ENCODE results near the gene AQP12A. TPM values are rescaled to one million over a fixed set of nuclear protein-coding genes. Genes with fewer than 3 reads are reported as not detected.
"Not testable (repeated sequence)": the region's sequence is repeated elsewhere in the genome, so short reads cannot be mapped to it uniquely, and the experiment has no call there.

AQP12A gene
- total RNA-seq, 1 experiment from 2014 or later, result not detected

DNA sequence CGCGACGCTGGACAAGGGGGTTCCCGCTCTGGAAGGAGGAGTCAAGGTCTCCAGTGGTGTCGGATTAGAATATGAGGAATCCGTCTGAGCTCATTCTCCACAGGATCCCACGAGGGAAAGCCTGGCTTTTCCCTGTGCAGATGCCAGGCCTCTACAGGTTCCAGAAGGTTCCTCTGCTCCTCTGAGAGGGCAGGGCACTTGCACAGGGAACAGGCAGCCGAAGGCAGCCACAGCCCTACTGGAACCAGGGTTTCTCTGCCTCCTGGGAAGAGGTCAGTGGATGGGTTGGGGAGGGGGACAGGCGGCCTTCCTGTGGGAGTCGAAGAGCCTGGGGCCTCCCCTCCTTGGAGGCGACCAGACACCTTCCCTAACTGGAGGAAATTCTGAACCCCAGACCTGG is 1.7 kb upstream of the AQP12A start:
- RAD21 ChIA-PET (ENCODE audit: low non-redundant PET in 1 of 2, low total read pairs in 2 of 2, uncharacterized antibody in 2 of 2, unreplicated experiment in 2 of 2), result no interaction called here
- BruUV-seq (replicated peaks), result no TSS peak
- CTCF ChIA-PET, result no interaction called here

DNA sequence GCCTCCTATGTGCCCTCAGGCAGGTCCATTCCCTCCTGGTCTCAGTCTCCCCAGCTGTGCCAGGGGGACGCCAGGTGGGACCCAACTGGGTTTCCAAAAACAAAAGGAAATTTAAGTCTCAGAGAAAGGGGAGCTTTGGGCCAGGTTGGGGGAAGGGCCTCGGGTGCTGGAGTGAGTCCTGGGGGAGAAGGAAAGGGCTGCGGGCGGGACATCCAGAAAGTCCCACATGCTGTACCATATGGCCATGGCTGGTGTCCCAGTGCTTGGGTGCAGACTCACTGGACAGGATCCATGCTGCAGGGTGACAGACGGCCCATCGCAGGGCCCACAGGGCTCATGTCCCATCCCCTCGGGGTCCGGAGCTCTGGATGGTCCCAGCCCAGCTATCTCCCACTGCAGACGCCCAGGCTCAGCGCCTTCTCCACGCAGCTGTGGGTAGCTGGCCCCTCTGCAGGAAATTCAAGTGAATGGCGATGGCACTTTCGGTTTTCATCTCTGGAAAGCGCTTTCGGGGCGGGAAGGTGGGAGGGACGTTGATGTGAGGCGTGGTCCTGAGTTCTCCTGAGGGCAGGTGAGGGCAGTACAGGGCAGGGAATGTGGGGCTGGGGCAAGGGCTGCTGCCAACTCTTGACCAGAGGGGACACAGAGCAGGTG is 1.1 kb upstream of the AQP12A start:
- RAD21 ChIA-PET (ENCODE audit: low non-redundant PET in 1 of 2, low total read pairs in 2 of 2, uncharacterized antibody in 2 of 2, unreplicated experiment in 2 of 2); H2AFZ ChIP-seq (ENCODE audit: low read depth, low read length, poor library complexity, severe bottlenecking); H3K4me2 ChIP-seq (ENCODE audit: low read length); BruUV-seq (replicated peaks); DNase-seq (ENCODE audit: low read depth, low spot score); H3K9me3 ChIP-seq (ENCODE audit: control insufficient read depth in 1 of 2, insufficient read depth in 1 of 2, low read depth in 1 of 2, low read length in 2 of 2); H3K27me3 ChIP-seq (ENCODE audit: insufficient read depth, low read length); ATAC-seq; POLR2A ChIA-PET; H3K4me3 ChIP-seq (replicated peaks in 1 of 2; ENCODE audit: low read depth in 1 of 2, low read length in 2 of 2); H3K27ac ChIP-seq (ENCODE audit: low read depth, low read length); H3K4me1 ChIP-seq (ENCODE audit: control insufficient read depth in 1 of 2, insufficient read depth in 2 of 2, low read length in 2 of 2); H4K20me1 ChIP-seq (ENCODE audit: insufficient read depth); H3K79me2 ChIP-seq (ENCODE audit: insufficient read depth, low read length); CTCF ChIA-PET; H3K36me3 ChIP-seq (ENCODE audit: control insufficient read depth in 1 of 2, insufficient read depth in 2 of 2, low read length in 2 of 2); intact Hi-C loops (cut with micrococcal nuclease); H3K9me2 ChIP-seq (ENCODE audit: insufficient read depth); H3K9ac ChIP-seq (ENCODE audit: low read length): not testable (repeated sequence)

More for the DNA sequence above, 1.7 kb upstream of the AQP12A start:
- Histone ChIP-seq H3K36me3 (ENCODE audit: control insufficient read depth in 1 of 2, insufficient read depth in 2 of 2, low read length in 2 of 2) (no peaks in the 10 kb centered on the region), H3K4me1 (ENCODE audit: control insufficient read depth in 1 of 2, insufficient read depth in 2 of 2, low read length in 2 of 2) (no peaks in the 10 kb centered on the region), H3K4me3 (replicated peaks in 1 of 2; ENCODE audit: low read depth in 1 of 2, low read length in 2 of 2) (no peak overlapping the region), H4K20me1 (ENCODE audit: insufficient read depth) (no peaks in the 10 kb centered on the region), H3K27ac (ENCODE audit: low read depth, low read length) (no peak overlapping the region), H3K9me3 (ENCODE audit: control insufficient read depth in 1 of 2, insufficient read depth in 1 of 2, low read depth in 1 of 2, low read length in 2 of 2) (no peaks in the 10 kb centered on the region), H3K9ac (ENCODE audit: low read length) (no peak overlapping the region), H3K4me2 (ENCODE audit: low read length) (no peak overlapping the region), H3K27me3 (ENCODE audit: insufficient read depth, low read length) (no peaks in the 10 kb centered on the region), H3K9me2 (ENCODE audit: insufficient read depth) (no peaks in the 10 kb centered on the region), H2AFZ (ENCODE audit: low read depth, low read length, poor library complexity, severe bottlenecking) (no peak overlapping the region), H3K79me2 (ENCODE audit: insufficient read depth, low read length) (no peaks in the 10 kb centered on the region)
- intact Hi-C loops (cut with micrococcal nuclease), result no loop called here
- DNase-seq (ENCODE audit: low read depth, low spot score) (no peak), ATAC-seq (no peak)
- POLR2A ChIA-PET, result no interaction called here
- TF ChIP-seq, protein P1, sequence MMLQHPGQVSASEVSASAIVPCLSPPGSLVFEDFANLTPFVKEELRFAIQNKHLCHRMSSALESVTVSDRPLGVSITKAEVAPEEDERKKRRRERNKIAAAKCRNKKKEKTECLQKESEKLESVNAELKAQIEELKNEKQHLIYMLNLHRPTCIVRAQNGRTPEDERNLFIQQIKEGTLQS (IDR thresholded peaks at IDR 0.05), result no peak
- TF ChIP-seq EGR1 (IDR thresholded peaks at IDR 0.05; ENCODE audit: low read depth), result no peak
- TF ChIP-seq EZH2 (IDR thresholded peaks at IDR 0.05), result no peak
- no peak for TF ChIP-seq ELF1 (IDR thresholded peaks at IDR 0.05; ENCODE audit: borderline replicate concordance, low read depth)
- TF ChIP-seq EZH2phosphoT487 (IDR thresholded peaks at IDR 0.05; ENCODE audit: borderline replicate concordance), result no peak
- TF ChIP-seq SP1 (IDR thresholded peaks at IDR 0.05; ENCODE audit: low read depth), result no peak
- no peak for TF ChIP-seq TCF7L2 (IDR thresholded peaks at IDR 0.05; ENCODE audit: borderline replicate concordance, extremely low read depth, insufficient read depth, insufficient read length)
- TF ChIP-seq POLR2AphosphoS5 (IDR thresholded peaks at IDR 0.05; ENCODE audit: low read depth, low read length), result no peak
- TF ChIP-seq JUND (IDR thresholded peaks at IDR 0.05), result no peak
- no peak for TF ChIP-seq SRF (IDR thresholded peaks at IDR 0.05; ENCODE audit: low read depth)
- no peak for TF ChIP-seq CBX3 (IDR thresholded peaks at IDR 0.05; ENCODE audit: low read depth)
- no peak for TF ChIP-seq RAD21 (IDR thresholded peaks at IDR 0.05; ENCODE audit: low read depth)
- TF ChIP-seq, protein P2, sequence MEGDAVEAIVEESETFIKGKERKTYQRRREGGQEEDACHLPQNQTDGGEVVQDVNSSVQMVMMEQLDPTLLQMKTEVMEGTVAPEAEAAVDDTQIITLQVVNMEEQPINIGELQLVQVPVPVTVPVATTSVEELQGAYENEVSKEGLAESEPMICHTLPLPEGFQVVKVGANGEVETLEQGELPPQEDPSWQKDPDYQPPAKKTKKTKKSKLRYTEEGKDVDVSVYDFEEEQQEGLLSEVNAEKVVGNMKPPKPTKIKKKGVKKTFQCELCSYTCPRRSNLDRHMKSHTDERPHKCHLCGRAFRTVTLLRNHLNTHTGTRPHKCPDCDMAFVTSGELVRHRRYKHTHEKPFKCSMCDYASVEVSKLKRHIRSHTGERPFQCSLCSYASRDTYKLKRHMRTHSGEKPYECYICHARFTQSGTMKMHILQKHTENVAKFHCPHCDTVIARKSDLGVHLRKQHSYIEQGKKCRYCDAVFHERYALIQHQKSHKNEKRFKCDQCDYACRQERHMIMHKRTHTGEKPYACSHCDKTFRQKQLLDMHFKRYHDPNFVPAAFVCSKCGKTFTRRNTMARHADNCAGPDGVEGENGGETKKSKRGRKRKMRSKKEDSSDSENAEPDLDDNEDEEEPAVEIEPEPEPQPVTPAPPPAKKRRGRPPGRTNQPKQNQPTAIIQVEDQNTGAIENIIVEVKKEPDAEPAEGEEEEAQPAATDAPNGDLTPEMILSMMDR (IDR thresholded peaks at IDR 0.05 in 2 of 3, conservative IDR thresholded peaks at IDR 0.05 in 1 of 3; ENCODE audit: borderline replicate concordance in 1 of 3, insufficient read depth in 1 of 3, low read depth in 2 of 3, low read length in 2 of 3), result no peak
- no peak for TF ChIP-seq POLR2A (IDR thresholded peaks at IDR 0.05; ENCODE audit: borderline replicate concordance, extremely low read depth, insufficient read depth, insufficient read length)

DNA sequence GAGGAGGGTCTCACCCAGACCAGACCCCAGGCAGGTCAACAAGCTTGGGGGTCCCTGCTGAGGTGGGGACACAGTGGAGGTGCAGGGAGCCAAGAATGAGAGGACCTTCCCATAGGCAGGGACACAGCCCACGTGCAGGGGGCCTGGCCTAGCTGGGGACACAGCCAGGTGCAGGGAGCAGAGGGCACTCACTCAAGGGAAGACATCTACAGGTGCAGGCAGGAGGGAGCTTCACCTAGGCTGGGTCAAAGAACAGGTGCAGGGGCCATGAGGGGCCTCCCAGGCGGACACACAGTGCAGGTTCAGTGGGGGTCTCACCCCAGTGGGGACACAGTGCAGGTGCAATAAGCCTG is 615 bp upstream of the AQP12A start:
- H3K4me2 ChIP-seq (ENCODE audit: low read length); ATAC-seq; intact Hi-C loops (cut with micrococcal nuclease); H2AFZ ChIP-seq (ENCODE audit: low read depth, low read length, poor library complexity, severe bottlenecking); H3K36me3 ChIP-seq (ENCODE audit: control insufficient read depth in 1 of 2, insufficient read depth in 2 of 2, low read length in 2 of 2); H3K9ac ChIP-seq (ENCODE audit: low read length); H3K27ac ChIP-seq (ENCODE audit: low read depth, low read length); H3K4me3 ChIP-seq (replicated peaks in 1 of 2; ENCODE audit: low read depth in 1 of 2, low read length in 2 of 2); RAD21 ChIA-PET (ENCODE audit: low non-redundant PET in 1 of 2, low total read pairs in 2 of 2, uncharacterized antibody in 2 of 2, unreplicated experiment in 2 of 2); H4K20me1 ChIP-seq (ENCODE audit: insufficient read depth); H3K9me2 ChIP-seq (ENCODE audit: insufficient read depth); BruUV-seq (replicated peaks); H3K9me3 ChIP-seq (ENCODE audit: control insufficient read depth in 1 of 2, insufficient read depth in 1 of 2, low read depth in 1 of 2, low read length in 2 of 2); H3K4me1 ChIP-seq (ENCODE audit: control insufficient read depth in 1 of 2, insufficient read depth in 2 of 2, low read length in 2 of 2); CTCF ChIA-PET; H3K27me3 ChIP-seq (ENCODE audit: insufficient read depth, low read length); POLR2A ChIA-PET; H3K79me2 ChIP-seq (ENCODE audit: insufficient read depth, low read length); DNase-seq (ENCODE audit: low read depth, low spot score): not testable (repeated sequence)

All from HCT116 (cell line).